Heart left ventricle (tissue), 16 donors: ENCODE data around the gene ADRM1. TPM values are rescaled to one million over a fixed set of nuclear protein-coding genes. Genes with fewer than 3 reads are reported as not detected.

Experiments used
- ATAC-seq, 4 donors: fragments of 200-7000 bp; cut with Tn5 transposase; one replicate each; pipeline ENCODE4 v1.9.1; 2020 to 2022; ENCODE audit warnings: moderate library complexity in 4 of 4, mild to moderate bottlenecking in 3 of 4, moderate number of reproducible peaks in 1 of 4
- DNase-seq, 5 donors: peaks; one replicate each; pipeline ENCODE4 v3.0.0-alpha.2; 2020
- H3K27ac ChIP-seq, 12 donors: fragments of 200-600 bp; sonication (generic) in 4 of 12; one replicate each; pipeline versions ENCODE4 v1.5.0 to v1.8.0; 2016 to 2022; ENCODE audit warnings: mild to moderate bottlenecking in 2 of 12
- H3K27me3 ChIP-seq, 9 donors: fragments of 200-600 bp; sonication (generic) in 2 of 9; one replicate each; pipeline versions ENCODE4 v1.5.1 to v1.8.0; 2016 to 2022; ENCODE audit warnings: mild to moderate bottlenecking in 3 of 9
- H3K36me3 ChIP-seq, 9 donors: fragments of 200-600 bp; sonication (generic) in 2 of 9; one replicate each; pipeline versions ENCODE4 v1.5.0 to v1.8.0; 2018 to 2022; ENCODE audit warnings: mild to moderate bottlenecking in 2 of 9
- H3K4me1 ChIP-seq, 12 donors: fragments of 200-600 bp; sonication (generic) in 4 of 12; one replicate each; pipeline versions ENCODE4 v1.5.0 to v1.8.0; 2016 to 2022; ENCODE audit warnings: mild to moderate bottlenecking in 3 of 12
- H3K4me3 ChIP-seq, 12 donors: fragments of 200-600 bp; sonication (generic) in 4 of 12; one replicate each; pipeline versions ENCODE4 v1.5.0 to v1.8.0; 2017 to 2022; ENCODE audit warnings: mild to moderate bottlenecking in 9 of 12, moderate library complexity in 4 of 12
- H3K9me3 ChIP-seq, 12 donors: fragments of 200-600 bp; sonication (generic) in 4 of 12; one replicate each; pipeline versions ENCODE4 v1.5.0 to v1.8.0; 2016 to 2022; ENCODE audit warnings: mild to moderate bottlenecking in 1 of 12
- CTCF ChIP-seq, 12 donors: fragments of 200-600 bp; sonication (generic) in 4 of 12; IDR thresholded peaks; one replicate each; pipeline versions ENCODE4 v1.5.0 to v1.8.0; 2018 to 2022; ENCODE audit warnings: antibody characterized with exemption in 12 of 12, mild to moderate bottlenecking in 5 of 12
- POLR2A ChIP-seq, 2 donors: fragments of 450-650 bp; IDR thresholded peaks; one replicate each; pipeline ENCODE4 v1.6.1; 2017; ENCODE audit warnings: antibody characterized with exemption in 2 of 2, mild to moderate bottlenecking in 2 of 2, moderate library complexity in 2 of 2
- WGBS, 4 donors: extraction: QIAGEN DNeasy Blood & Tissue Kit in 2 of 4; methylation state at CpG; one replicate each; pipeline versions ENCODE4 v1.1.5 to v1.1.7; 2013 to 2018; 5-methylcytosine and 5-hydroxymethylcytosine counted together
- intact Hi-C, 10 donors: fragments of 100-400 bp; cut with DNase I; formaldehyde crosslinking; loops; one replicate each; pipeline versions ENCODE4 v1.11.1 to v1.14.2; 2022
- polyA plus RNA-seq, 2 donors: library from polyadenylated mRNA; stranded (reverse); fragments of 200-250 nt; gene quantifications; one replicate each; pipeline ENCODE4 v1.2.3, GENCODE V29; 2013
- total RNA-seq, 9 donors: library from RNA; depleted of rRNA in 2 of 9; stranded (reverse); fragments of >200 nt in 2 of 9; fragmentation: NEBNext Ultra II Directional in 3 of 9; extraction: Animal tissue kit (Norgen Biotek cat#: 25700) in 3 of 9; gene quantifications; one replicate each; pipeline versions ENCODE4 v1.1.0 to v1.2.4, GENCODE V29; 2016 to 2023
- donor health status: ischemic (EF 13 %, LVEDD 7.1; RV severe dilation, severe dysfunction).
- donor health status: healthy with polysubstance abuse.
- donor health status: DM: no; HTN: yes; CAD: no.
- donor health status: DM: no; HTN: no; CAD: no.
- donor health status: ischemic (EF 25% LVEDD 6.9; RV normal size, moderate dysfunction).
- donor health status: ischemic (EF 25% LVEDD 5.7; RV mildly dilated, moderate dysfunction).
- donor health status: healthy.
- donor health status: DM: yes; HTN: yes; CAD: no.
- donor health status: ischemic (EF 35%, LVEDD 5.7; RV mildly dilated, moderate dysfunction).
- donor health status: nonischemic (EF 11% LVEDD 7.7; RV severe dilation, severe dysfunction).
- donor health status: DM: yes; HTN: yes; CAD: no.
- donor health status: PGD.
- donor health status: ischemic (EF 29% LVEDD 5.4; RV normal size, mild dysfunction).
- donor health status: nonischemic (EF 23%, LVEDD 6.1; RV moderate dilation, normal function).

ADRM1 gene
- total and polyA plus RNA-seq, 11 donors, result 66.8 to 218 (median 79.9) TPM

- peak overlapping the region in 1 of 12 donors; percentile 54 for H3K27ac ChIP-seq
- ATAC-seq (peak in 2 of 4 donors; percentile 16 to 20), DNase-seq (peak in 2 of 5 donors; percentile 25 to 26)
- no peak overlapping the region for H3K4me3 ChIP-seq
- intact Hi-C loops, result loop anchor here in 2 of 10 donors (5.0 kb wide), 3 partner anchors 34 to 41 kb away; partner anchors contain the start of gene RPS21 (in 1 of the 2)
- H3K27me3 ChIP-seq, result no peaks in the 10 kb centered on the region
- 83 to 94% (median 88%) methylated on average over 13 to 25 of the region's 25 CpGs for WGBS, 4 donors
- no peak for TF ChIP-seq POLR2A (IDR thresholded peaks at IDR 0.05)
- TF ChIP-seq CTCF (IDR thresholded peaks at IDR 0.05), result no peak
- H3K9me3 ChIP-seq, result peaks cover 0 to 11% (median 0%) of the 10 kb centered on the region in 12 donors
- H3K4me1 ChIP-seq, result peaks cover 0 to 3% (median 0%) of the 10 kb centered on the region in 12 donors
- peaks cover 0 to 89% (median 59%) of the 10 kb centered on the region in 9 donors for H3K36me3 ChIP-seq
Observed at GRCh38 chr20:62345681-62346370, 43.0 kb downstream of the ADRM1 start.

- WGBS, 4 donors, result 92 to 95% (median 94%) methylated on average over 17 to 34 of the region's 34 CpGs
- ATAC-seq (peak in 2 of 4 donors; percentile 18), DNase-seq (peak in 2 of 5 donors; percentile 19 to 20)
- H3K36me3 ChIP-seq, result peaks cover 0 to 89% (median 62%) of the 10 kb centered on the region in 9 donors
- H3K9me3 ChIP-seq, result peaks cover 0 to 11% (median 0%) of the 10 kb centered on the region in 12 donors
- no peaks in the 10 kb centered on the region for H3K27me3 ChIP-seq
- H3K4me3 ChIP-seq, result no peak overlapping the region
- intact Hi-C loops, result loop anchor here in 2 of 10 donors (5.0 kb wide), 3 partner anchors 34 to 41 kb away; partner anchors contain the start of gene RPS21 (in 1 of the 2)
- H3K4me1 ChIP-seq, result peaks cover 0 to 3% (median 0%) of the 10 kb centered on the region in 12 donors
- H3K27ac ChIP-seq, result peak overlapping the region in 1 of 12 donors; percentile 54
- TF ChIP-seq CTCF (IDR thresholded peaks at IDR 0.05) (no peak), POLR2A (IDR thresholded peaks at IDR 0.05) (no peak)
Observed at GRCh38 chr20:62346398-62347150, 43.8 kb downstream of the ADRM1 start.

GRCh38 chr20:62347151-62347404 is 44.3 kb downstream of the ADRM1 start:
- Histone ChIP-seq H3K4me1 (peaks cover 0 to 4% (median 0%) of the 10 kb centered on the region in 12 donors), H3K9me3 (peaks cover 0 to 11% (median 0%) of the 10 kb centered on the region in 12 donors), H3K27me3 (no peaks in the 10 kb centered on the region), H3K36me3 (peaks cover 0 to 90% (median 67%) of the 10 kb centered on the region in 9 donors), H3K4me3 (no peak overlapping the region), H3K27ac (peak overlapping the region in 1 of 12 donors; percentile 54)
- TF ChIP-seq POLR2A (IDR thresholded peaks at IDR 0.05), result no peak
- no peak for TF ChIP-seq CTCF (IDR thresholded peaks at IDR 0.05)
- intact Hi-C loops, result loop anchor here in 2 of 10 donors (5.0 kb wide), 3 partner anchors 35 to 40 kb away; partner anchors contain the start of gene RPS21 (in 1 of the 2)
- DNase-seq (no peak), ATAC-seq (no peak)
- 93 to 95% (median 94%) methylated on average over 10 of the region's 10 CpGs for WGBS, 4 donors

GRCh38 chr20:62347445-62347844 is 44.6 kb downstream of the ADRM1 start:
- Histone ChIP-seq H3K27ac (peak overlapping the region in 1 of 12 donors; percentile 54), H3K4me1 (peaks cover 0 to 8% (median 0%) of the 10 kb centered on the region in 12 donors), H3K9me3 (peaks cover 0 to 11% (median 0%) of the 10 kb centered on the region in 12 donors), H3K36me3 (peaks cover 0 to 88% (median 70%) of the 10 kb centered on the region in 9 donors), H3K27me3 (no peaks in the 10 kb centered on the region), H3K4me3 (no peak overlapping the region)
- ATAC-seq (no peak), DNase-seq (peak in 1 of 5 donors; percentile 8)
- TF ChIP-seq CTCF (IDR thresholded peaks at IDR 0.05), result no peak
- no peak for TF ChIP-seq POLR2A (IDR thresholded peaks at IDR 0.05)
- 78 to 94% (median 82%) methylated on average over 6 to 9 of the region's 9 CpGs for WGBS, 4 donors
- intact Hi-C loops, result loop anchor here in 2 of 10 donors (5.0 kb wide), 3 partner anchors 35 to 40 kb away; partner anchors contain the start of gene RPS21 (in 1 of the 2)
